GM18502 (cell line): ENCODE data around the gene HOXB3.

Source experiments
- ATAC-seq: cut with Tn5 transposase; IDR thresholded peaks from one replicate; pipeline ENCODE4 v1.9.1; 2021; ENCODE audit warnings: mild to moderate bottlenecking; ENCODE audit not compliant: unreplicated experiment, poor library complexity

The HOXB3 gene

DNA sequence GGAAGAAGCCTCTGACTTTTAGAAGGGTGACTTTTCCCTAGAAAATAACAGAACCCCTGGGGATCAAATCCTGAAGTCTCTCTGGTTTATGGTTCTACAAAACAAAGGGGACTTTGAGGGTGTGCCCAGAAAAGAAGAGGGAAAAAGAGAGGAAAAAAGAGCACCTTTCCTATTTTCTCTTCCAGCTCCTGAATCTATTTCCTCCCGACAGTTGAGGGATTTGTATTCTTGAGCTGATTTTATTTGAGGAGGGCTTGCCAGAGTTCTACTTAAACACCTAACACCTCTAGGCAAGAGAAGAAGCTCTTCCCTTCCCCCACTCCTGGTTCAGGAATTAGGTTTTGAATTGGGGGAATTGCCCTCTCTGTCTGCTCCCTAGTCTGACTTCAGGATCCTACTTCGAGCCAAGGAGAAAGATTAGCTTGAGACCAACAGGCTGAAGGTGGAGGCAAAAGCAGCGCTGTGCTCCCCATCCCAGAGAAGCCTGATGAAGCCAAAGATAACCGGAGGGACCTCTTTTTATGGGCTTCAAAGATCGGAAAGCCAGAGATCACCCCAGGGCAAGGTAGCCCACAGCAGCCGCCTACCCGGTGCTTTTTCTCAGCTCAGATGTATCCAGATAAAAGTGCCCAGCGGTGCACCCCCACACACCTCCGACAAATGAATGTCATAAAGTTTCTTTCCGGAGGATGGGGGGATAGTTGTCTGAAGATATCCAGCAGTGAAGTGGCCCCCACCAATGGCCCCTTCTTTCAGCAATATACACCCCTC, 796 bp downstream of the HOXB3 start:
- no peak for ATAC-seq

- no peak for ATAC-seq
Measured at GRCh38 chr17:48588528-48588927, 1.5 kb downstream of the HOXB3 start.

DNA sequence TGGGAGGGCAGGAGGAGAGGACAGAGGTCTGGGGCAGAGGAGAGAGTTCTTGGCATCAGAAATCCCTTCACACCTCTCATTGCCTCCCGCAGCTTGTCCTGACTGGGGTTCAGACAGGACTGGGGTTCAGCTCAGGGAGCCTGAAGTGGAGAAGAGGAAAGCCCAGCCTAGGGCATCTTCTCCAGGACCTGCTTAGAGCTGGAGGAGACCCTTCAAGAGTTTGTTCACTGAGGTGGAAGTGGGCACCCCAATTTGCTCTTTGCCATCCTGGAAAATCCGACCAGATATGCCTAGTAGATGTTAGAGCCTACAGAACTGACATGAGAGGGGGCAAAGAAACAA, 2.0 kb downstream of the HOXB3 start:
- ATAC-seq = no peak

DNA sequence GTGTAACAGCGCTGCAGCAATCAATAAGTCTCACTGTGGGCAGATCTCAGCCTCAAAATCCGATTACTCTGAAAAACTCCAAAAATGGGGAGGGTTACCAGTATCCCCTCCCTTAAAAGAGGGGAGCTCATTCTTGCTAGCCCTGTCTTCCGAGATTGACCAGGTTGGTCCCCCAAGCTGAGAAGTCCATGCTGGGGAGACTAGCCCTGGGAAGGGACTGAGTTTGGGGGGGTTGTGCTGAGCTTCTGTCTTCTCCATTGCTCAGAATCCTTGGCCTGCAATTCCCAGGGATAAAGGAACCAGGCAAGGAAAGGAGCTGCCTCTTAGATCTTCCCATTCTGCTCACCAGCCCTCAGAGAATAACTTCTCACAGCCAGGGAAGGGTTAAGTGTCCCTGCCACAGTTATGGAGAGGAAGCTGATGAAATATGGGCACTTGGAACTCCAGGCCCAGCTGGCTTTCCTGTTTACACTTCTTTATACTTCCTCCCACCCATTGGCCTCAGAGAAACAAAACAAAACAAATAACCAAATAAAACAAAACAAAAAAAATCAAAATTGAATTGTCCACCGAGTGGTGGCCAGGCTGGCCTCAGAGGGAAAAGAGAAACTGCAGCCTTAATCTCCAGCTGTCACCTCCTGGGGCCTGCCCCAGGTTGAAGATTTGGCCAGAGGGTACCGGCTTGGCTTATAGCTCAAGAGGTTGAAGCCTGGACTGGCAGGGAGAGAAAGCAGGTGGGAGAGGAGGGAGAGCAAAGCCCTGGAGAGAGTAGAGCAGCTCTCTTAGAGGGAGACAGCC, 2.6 kb downstream of the HOXB3 start:
- no peak for ATAC-seq

DNA sequence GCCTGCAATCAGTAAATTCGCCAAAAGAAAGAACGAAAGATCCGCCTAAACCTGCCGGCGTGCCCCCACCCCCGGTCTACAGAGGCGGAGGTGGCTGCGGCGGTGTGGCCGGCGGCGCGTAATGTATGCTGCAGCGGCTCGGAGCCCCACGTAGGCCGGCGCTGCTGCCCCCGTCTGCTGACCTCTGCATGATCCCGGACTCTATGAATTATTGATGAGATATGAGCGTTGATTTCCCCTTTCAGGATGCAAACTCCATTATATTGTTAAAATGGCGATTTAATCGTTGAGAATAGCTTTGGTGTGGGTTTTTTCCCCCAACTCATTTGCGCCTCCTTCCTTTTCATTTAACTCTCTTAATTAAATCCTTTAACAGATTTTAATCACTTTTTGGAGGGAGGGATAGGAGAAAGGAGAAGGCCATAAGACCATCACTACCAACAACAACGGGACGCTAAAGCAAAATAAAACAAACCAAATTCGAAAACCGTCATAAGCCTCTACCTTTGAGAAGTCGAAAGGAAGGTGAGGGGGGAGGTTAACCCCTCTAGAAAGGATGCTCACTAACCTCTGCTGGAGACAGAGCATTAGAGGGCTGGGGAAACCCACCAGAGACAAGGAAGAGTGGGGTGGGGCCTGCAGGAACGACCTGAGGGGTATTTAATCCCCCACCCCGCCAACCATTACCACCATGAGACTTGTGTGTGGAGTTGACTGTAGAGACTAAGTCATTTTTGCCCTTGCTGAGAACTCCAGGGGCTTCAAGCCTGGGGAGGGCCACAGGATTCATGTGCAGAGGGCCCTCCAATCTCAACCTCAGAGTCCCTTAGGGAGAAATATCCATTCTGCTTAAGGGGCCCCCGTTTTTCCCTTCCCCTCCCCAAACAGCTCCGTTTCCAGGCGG, 3.4 kb downstream of the HOXB3 start:
- no peak for ATAC-seq

GRCh38 chr17:48584223-48584741, 5.8 kb downstream of the HOXB3 start:
- ATAC-seq = no peak

DNA sequence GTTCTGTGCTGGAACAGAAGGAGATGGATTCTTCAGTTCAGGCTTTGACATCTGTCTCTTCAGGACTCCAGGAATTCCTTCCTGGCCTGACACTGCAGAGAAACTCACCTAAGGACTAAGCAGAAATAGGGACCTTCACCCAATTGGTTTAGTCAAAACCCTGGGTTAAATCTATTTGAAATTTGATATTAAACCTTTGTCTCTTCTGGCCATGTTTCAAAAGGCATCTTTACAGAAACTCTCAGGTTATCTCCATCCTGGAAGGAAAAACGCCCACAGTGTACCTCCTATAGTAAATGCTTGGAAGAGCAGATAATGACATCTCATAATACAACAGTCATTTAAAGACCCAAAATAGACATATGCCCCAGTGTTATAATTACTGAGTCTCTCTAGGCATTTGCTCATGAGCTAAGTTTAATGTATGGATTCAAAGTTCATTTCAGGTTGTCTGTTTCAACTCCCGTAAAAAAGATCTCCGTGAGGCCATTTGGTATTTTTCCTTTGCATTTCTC, 6.3 kb downstream of the HOXB3 start:
- no peak for ATAC-seq

- no peak for ATAC-seq
Measured at GRCh38 chr17:48582750-48583069, 7.3 kb downstream of the HOXB3 start.

- no peak for ATAC-seq
Measured at GRCh38 chr17:48579760-48580554, 10.1 kb downstream of the HOXB3 start.

DNA sequence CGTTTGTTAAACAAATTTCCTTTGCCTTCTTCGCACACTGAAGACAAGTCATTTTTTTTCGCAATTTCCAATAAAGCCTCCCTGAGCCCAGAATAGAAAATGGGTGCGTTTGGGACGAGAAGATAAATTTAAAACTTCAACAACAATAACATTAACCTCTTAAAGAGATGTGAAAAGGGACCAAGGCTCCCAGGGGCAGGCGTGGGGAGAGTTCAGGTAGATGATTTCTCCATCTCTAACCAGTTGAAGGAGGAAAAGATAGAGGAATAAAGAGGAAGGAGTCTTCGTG, 10.6 kb downstream of the HOXB3 start:
- no peak for ATAC-seq

DNA sequence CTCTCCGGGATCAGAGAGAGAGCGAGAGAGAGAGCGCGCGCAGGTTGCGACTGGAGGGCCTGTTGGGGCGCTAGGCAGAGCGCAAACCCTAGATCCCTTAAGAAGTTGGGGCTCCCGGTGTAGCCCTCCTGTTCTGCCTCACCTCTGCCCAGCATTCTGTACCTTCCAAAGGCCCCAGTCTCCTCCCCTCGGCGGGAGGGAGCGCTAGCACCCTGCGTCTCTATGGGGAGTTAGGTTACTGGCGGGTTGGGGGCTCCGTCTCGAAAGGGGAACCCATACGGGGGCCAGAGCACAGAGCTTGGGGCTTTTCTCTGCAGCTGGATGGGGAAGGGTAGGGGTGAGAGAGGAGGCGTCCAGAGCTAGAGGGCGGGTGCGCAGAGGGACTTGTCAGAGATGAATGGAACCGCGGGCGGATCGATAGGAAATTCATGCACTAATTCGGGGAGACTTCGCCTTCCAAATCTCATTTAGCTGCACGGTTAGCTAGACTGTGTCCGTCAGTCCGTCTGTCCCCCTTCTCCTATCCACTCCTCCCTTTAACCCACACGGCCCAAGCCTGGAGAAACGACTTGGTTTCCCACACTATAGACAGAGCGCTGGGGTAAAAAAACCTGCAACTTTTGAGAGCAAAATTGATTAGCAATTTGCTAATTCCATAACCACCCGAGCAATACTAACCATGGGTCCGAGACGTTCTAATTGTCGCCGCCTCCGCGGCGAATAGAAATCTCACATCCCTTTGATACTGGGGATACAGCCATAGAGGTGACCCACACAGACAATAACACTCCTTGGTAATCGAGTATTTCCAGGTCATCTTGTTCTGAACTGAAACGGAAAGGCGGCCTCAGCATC, 11.2 kb downstream of the HOXB3 start:
- peak; percentile 36 for ATAC-seq

DNA sequence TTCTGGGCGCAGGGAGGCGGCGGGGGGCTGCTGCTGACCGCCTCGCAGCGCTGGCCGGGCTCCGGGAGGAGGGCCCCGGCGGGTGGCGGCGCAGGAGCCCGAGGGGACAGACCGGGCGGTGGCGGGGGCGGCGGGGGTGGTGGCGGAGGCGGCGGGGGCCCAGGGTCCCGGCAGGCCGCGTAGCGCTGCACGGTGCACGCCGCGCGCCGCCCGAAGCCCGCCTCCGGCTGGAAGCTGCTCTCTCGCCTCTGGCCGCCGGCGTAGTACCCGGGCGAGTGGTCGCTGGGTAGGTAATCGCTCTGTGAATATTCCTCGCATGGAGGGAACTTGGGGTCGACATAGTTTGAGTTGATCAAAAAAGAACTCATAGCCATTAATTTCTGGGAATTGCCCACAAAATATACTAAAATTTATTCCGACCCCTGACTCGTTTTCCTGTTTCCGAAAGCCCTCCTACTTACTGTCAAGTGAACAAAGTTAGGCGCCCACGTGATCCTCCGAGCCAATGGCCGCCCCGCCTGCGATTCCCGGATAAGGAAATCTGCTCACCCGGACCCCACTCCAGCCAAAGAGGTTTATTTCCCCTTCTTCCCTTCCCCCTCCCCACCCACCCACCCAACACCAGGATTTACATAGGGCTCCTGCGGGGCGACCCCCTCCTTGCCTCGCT, 12.0 kb downstream of the HOXB3 start, which contains the start of gene HOXB4:
Gene HOXB4 (minus strand): TSS at position 405 of the 670 bp plus-strand sequence. CDS start 31 bp downstream, at position 374.
- peak; percentile 65 for ATAC-seq

DNA sequence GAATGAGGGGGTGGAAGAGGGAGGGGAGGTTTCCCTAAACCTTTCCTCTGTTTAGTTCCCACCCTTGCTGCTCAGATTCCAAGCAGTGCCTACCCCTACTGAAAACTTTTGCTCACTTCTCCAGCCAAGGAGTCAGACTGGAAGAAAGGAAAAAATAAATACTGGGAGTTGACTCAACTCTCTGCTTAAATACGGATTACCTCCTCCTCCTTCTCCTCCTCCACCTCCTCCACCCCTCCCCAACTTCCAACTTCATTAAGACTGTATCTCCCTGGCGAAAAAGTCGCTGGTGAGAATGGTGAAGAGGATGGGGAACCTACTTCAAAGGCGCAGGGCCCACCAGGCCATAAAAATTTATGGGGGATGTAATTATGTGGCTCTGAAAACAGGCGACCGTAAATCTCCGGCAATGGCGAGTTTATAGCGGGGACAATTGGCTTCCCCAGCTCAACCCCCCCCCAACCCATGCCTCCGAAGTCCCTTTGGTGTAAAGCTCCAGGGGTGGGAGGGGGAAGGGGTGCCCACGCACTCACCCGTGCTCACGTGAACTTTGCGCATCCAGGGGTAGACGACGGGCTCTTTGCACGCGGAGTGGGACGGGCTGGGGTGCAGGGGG, 12.6 kb downstream of the HOXB3 start:
- ATAC-seq = no peak

GRCh38 chr17:48576479-48577309, 13.3 kb downstream of the HOXB3 start:
- no peak for ATAC-seq

GRCh38 chr17:48575673-48576478, 14.2 kb downstream of the HOXB3 start:
- ATAC-seq = no peak

GRCh38 chr17:48575066-48575582, 14.9 kb downstream of the HOXB3 start:
- ATAC-seq = no peak
